DOHH2 (cell line): Measurements from ENCODE around the gene GORASP1.

Source experiments
- H3F3A ChIP-seq: fragments of 200-600 bp; sonication (generic), shearing (Covaris generic); 2 replicates; pipeline ENCODE4 v1.6.0; 2016; ENCODE audit warnings: antibody characterized with exemption, mild to moderate bottlenecking; ENCODE audit not compliant: control insufficient read depth, insufficient read depth
- H3K27ac ChIP-seq: fragments of 200-600 bp; sonication (generic); 2 replicates; pipeline ENCODE4 v1.5.1; 2014; ENCODE audit warnings: low read depth, mild to moderate bottlenecking, low read length, moderate library complexity
- H3K27me3 ChIP-seq: fragments of 200-600 bp; sonication (generic); 2 replicates; pipeline ENCODE4 v1.6.1; 2014; ENCODE audit warnings: mild to moderate bottlenecking, low read length, mixed read lengths; ENCODE audit not compliant: control insufficient read depth
- H3K36me3 ChIP-seq: fragments of 200-600 bp; sonication (generic); 2 replicates; pipeline ENCODE4 v1.6.1; 2014; ENCODE audit warnings: mild to moderate bottlenecking, low read length, moderate library complexity, mixed read lengths; ENCODE audit not compliant: control insufficient read depth
- H3K4me1 ChIP-seq: fragments of 200-600 bp; sonication (generic); 2 replicates; pipeline ENCODE4 v1.6.1; 2014; ENCODE audit warnings: mild to moderate bottlenecking, low read length, mixed read lengths; ENCODE audit not compliant: control insufficient read depth
- H3K4me2 ChIP-seq: fragments of 200-600 bp; sonication (generic); 2 replicates; pipeline ENCODE4 v1.6.0; 2014; ENCODE audit warnings: mild to moderate bottlenecking, low read length, moderate library complexity
- H3K4me3 ChIP-seq: fragments of 200-600 bp; sonication (generic); 2 replicates; pipeline ENCODE4 v1.5.1; 2014; ENCODE audit warnings: mild to moderate bottlenecking, low read length, mixed read lengths
- H3K79me2 ChIP-seq: fragments of 200-600 bp; sonication (generic); 2 replicates; pipeline ENCODE4 v1.6.1; 2014; ENCODE audit warnings: mild to moderate bottlenecking, low read length, mixed read lengths; ENCODE audit not compliant: control insufficient read depth
- H3K9me2 ChIP-seq: fragments of 200-600 bp; sonication (generic); replicated peaks from 2 replicates; pipeline ENCODE4 v1.6.1; 2014; ENCODE audit warnings: mild to moderate bottlenecking, low read length, mixed read lengths; ENCODE audit not compliant: control insufficient read depth
- H3K9me3 ChIP-seq: fragments of 200-600 bp; sonication (generic); 2 replicates; pipeline ENCODE4 v1.6.1; 2014; ENCODE audit warnings: antibody characterized with exemption, low read length, mixed read lengths; ENCODE audit not compliant: control insufficient read depth, insufficient read depth
- H4K20me1 ChIP-seq: fragments of 200-600 bp; sonication (generic); 2 replicates; pipeline ENCODE4 v1.6.0; 2014; ENCODE audit warnings: low read depth, mild to moderate bottlenecking, antibody characterized with exemption, low read length, moderate library complexity; ENCODE audit not compliant: control insufficient read depth, insufficient read depth
- EZH2phosphoT487 ChIP-seq: fragments of 200-600 bp; sonication (generic); IDR thresholded peaks from 2 replicates; pipeline ENCODE4 v1.6.1; 2017; ENCODE audit warnings: borderline replicate concordance, mild to moderate bottlenecking, antibody characterized with exemption, low read length, moderate library complexity, mixed read lengths
- TF ChIP-seq, protein P1 (sequence below): fragments of 200-600 bp; sonication (generic); IDR thresholded peaks from one replicate; pipeline ENCODE4 v1.5.1; 2014; ENCODE audit warnings: antibody characterized with exemption, mild to moderate bottlenecking, low read depth, low read length; ENCODE audit not compliant: poor library complexity, severe bottlenecking

GORASP1 gene

GRCh38 chr3:39090922-39091321, 16.5 kb downstream of the GORASP1 start:
- peaks cover 10% of the 10 kb centered on the region for H3K4me1 ChIP-seq
- H3K27me3 ChIP-seq = no peaks in the 10 kb centered on the region
- H3K4me2 ChIP-seq = no peak overlapping the region
- TF ChIP-seq, protein P1, sequence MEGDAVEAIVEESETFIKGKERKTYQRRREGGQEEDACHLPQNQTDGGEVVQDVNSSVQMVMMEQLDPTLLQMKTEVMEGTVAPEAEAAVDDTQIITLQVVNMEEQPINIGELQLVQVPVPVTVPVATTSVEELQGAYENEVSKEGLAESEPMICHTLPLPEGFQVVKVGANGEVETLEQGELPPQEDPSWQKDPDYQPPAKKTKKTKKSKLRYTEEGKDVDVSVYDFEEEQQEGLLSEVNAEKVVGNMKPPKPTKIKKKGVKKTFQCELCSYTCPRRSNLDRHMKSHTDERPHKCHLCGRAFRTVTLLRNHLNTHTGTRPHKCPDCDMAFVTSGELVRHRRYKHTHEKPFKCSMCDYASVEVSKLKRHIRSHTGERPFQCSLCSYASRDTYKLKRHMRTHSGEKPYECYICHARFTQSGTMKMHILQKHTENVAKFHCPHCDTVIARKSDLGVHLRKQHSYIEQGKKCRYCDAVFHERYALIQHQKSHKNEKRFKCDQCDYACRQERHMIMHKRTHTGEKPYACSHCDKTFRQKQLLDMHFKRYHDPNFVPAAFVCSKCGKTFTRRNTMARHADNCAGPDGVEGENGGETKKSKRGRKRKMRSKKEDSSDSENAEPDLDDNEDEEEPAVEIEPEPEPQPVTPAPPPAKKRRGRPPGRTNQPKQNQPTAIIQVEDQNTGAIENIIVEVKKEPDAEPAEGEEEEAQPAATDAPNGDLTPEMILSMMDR = no peak
- TF ChIP-seq EZH2phosphoT487 = no peak
- H3F3A ChIP-seq = 0 out of 2 replicates have a peak, but pooled peaks cover 2% of the 10 kb centered on the region
- H3K27ac ChIP-seq = no peak overlapping the region
- H3K36me3 ChIP-seq = peaks cover 68% of the 10 kb centered on the region
- no peaks in the 10 kb centered on the region for H3K9me2 ChIP-seq
- no peaks in the 10 kb centered on the region for H3K9me3 ChIP-seq
- no peak overlapping the region for H3K4me3 ChIP-seq
- no peaks in the 10 kb centered on the region for H4K20me1 ChIP-seq
- H3K79me2 ChIP-seq = no peaks in the 10 kb centered on the region

- Histone ChIP-seq H3K4me3 (no peak overlapping the region), H3K9me2 (no peaks in the 10 kb centered on the region), H3K36me3 (peaks cover 55% of the 10 kb centered on the region), H3K4me2 (no peak overlapping the region), H3K4me1 (peaks cover 17% of the 10 kb centered on the region), H3F3A (0 out of 2 replicates have a peak, but pooled peaks cover 2% of the 10 kb centered on the region), H3K27ac (no peak overlapping the region), H3K27me3 (no peaks in the 10 kb centered on the region), H3K79me2 (no peaks in the 10 kb centered on the region), H3K9me3 (no peaks in the 10 kb centered on the region), H4K20me1 (no peaks in the 10 kb centered on the region)
- TF ChIP-seq, protein P1 = no peak
- TF ChIP-seq EZH2phosphoT487 = no peak
These were observed 18.5 kb downstream of the GORASP1 start for GRCh38 chr3:39088889-39089288.

GRCh38 chr3:39088456-39088855, 19.0 kb downstream of the GORASP1 start:
- TF ChIP-seq, protein P1 = no peak
- no peak for TF ChIP-seq EZH2phosphoT487
- H3K4me3 ChIP-seq = no peak overlapping the region
- peaks cover 52% of the 10 kb centered on the region for H3K36me3 ChIP-seq
- no peak overlapping the region for H3K27ac ChIP-seq
- H3K27me3 ChIP-seq = no peaks in the 10 kb centered on the region
- H3K4me1 ChIP-seq = peaks cover 17% of the 10 kb centered on the region
- H3K9me2 ChIP-seq = no peaks in the 10 kb centered on the region
- H4K20me1 ChIP-seq = no peaks in the 10 kb centered on the region
- no peaks in the 10 kb centered on the region for H3K79me2 ChIP-seq
- H3K4me2 ChIP-seq = no peak overlapping the region
- 0 out of 2 replicates have a peak, but pooled peaks cover 2% of the 10 kb centered on the region for H3F3A ChIP-seq
- no peaks in the 10 kb centered on the region for H3K9me3 ChIP-seq

DNA sequence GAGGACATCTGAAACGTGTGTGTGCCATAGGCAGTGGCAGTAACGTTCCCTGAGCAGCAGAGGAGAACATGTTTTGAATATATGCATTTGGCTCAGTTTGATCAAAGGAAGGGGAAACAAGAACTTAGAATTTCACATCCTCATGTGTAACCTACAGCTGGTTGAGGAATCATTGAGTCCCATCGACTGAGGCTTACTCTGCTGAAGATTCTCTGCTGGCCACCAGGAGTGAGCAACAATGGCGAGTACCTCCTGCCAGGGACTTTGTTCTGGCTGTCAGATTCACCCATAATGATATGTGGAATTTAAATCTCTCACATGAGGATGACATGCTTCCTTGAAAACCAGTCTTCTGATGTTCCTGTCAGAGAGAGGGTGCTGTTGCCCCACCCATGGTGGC, 21.3 kb downstream of the GORASP1 start:
- TF ChIP-seq, protein P1 = peak; percentile 22
- no peak for TF ChIP-seq EZH2phosphoT487
- no peaks in the 10 kb centered on the region for H3K9me2 ChIP-seq
- H3K4me3 ChIP-seq = peak overlapping the region; percentile 45
- no peaks in the 10 kb centered on the region for H3K79me2 ChIP-seq
- peaks cover 37% of the 10 kb centered on the region for H3K36me3 ChIP-seq
- H3K27me3 ChIP-seq = no peaks in the 10 kb centered on the region
- H3K4me1 ChIP-seq = peaks cover 17% of the 10 kb centered on the region
- H3F3A ChIP-seq = 0 out of 2 replicates have a peak, but pooled peaks cover 2% of the 10 kb centered on the region
- no peaks in the 10 kb centered on the region for H4K20me1 ChIP-seq
- H3K4me2 ChIP-seq = peak overlapping the region; percentile 62
- no peaks in the 10 kb centered on the region for H3K9me3 ChIP-seq
- peak overlapping the region; percentile 26 for H3K27ac ChIP-seq
